ENCODE measurements around the gene GIMAP7. TPM values are rescaled to one million over a fixed set of nuclear protein-coding genes. Genes with fewer than 3 reads are reported as not detected.

The GIMAP7 gene
- not detected in 5 replicates for total RNA-seq (2022; extraction: Qiagen RNA extraction; ENCODE audit: low read depth)

GRCh38 chr7:150514748-150515222 lies at the start of gene GIMAP7:
GIMAP7 (plus strand) TSS chr7:150514872; CDS start chr7:150519975, 5,103 bp downstream.

GRCh38 chr7:150567169-150567568 lies 52.5 kb downstream of the GIMAP7 start, which contains the start of gene GIMAP4:
GIMAP4 (plus strand) TSS chr7:150567390; CDS start chr7:150569902, 2,512 bp downstream.

Other genes starting within 250 kb of the GIMAP7 start
- gene LRRC61, start 191.5 kb upstream of the GIMAP7 start, total RNA-seq (2022; extraction: Qiagen RNA extraction; ENCODE audit: low read depth) = 0.03 to 0.34 TPM (median 0.09 TPM) in 4 of 5 replicates, not detected in the other
- 0.14 TPM in 1 of 5 replicates, not detected in the others for gene ACTR3C, start 191.3 kb upstream of the GIMAP7 start, total RNA-seq (2022; extraction: Qiagen RNA extraction; ENCODE audit: low read depth)
- gene RARRES2, start 173.2 kb upstream of the GIMAP7 start, total RNA-seq (2022; extraction: Qiagen RNA extraction; ENCODE audit: low read depth) = not detected in 5 replicates
- gene REPIN1, start 146.1 kb upstream of the GIMAP7 start, total RNA-seq (2022; extraction: Qiagen RNA extraction; ENCODE audit: low read depth) = 66.5 to 90.9 TPM (median 88.2 TPM) in 5 replicates
- gene ZNF775, start 135.5 kb upstream of the GIMAP7 start, total RNA-seq (2022; extraction: Qiagen RNA extraction; ENCODE audit: low read depth) = 4.3 to 7.4 TPM (median 6.8 TPM) in 5 replicates
- not detected in 5 replicates for gene GIMAP8, start 64.2 kb upstream of the GIMAP7 start, total RNA-seq (2022; extraction: Qiagen RNA extraction; ENCODE audit: low read depth)
- not detected in 5 replicates for gene GIMAP4, start 52.5 kb downstream of the GIMAP7 start, total RNA-seq (2022; extraction: Qiagen RNA extraction; ENCODE audit: low read depth)
- gene GIMAP6, start 117.5 kb downstream of the GIMAP7 start, total RNA-seq (2022; extraction: Qiagen RNA extraction; ENCODE audit: low read depth) = not detected in 5 replicates
- gene GIMAP2, start 170.8 kb downstream of the GIMAP7 start, total RNA-seq (2022; extraction: Qiagen RNA extraction; ENCODE audit: low read depth) = not detected in 5 replicates
- not detected in 5 replicates for gene GIMAP1, start 201.7 kb downstream of the GIMAP7 start, total RNA-seq (2022; extraction: Qiagen RNA extraction; ENCODE audit: low read depth)
- gene GIMAP5, start 222.5 kb downstream of the GIMAP7 start, total RNA-seq (2022; extraction: Qiagen RNA extraction; ENCODE audit: low read depth) = not detected in 5 replicates